HG03064 (cell line): ENCODE results near the gene REC114.
"Not testable (repeated sequence)": the region's sequence is repeated elsewhere in the genome, so short reads cannot be mapped to it uniquely, and the experiment has no call there.

Source experiments
- ATAC-seq: cut with Tn5 transposase; IDR thresholded peaks from one replicate; pipeline ENCODE4 v1.9.1; 2021; ENCODE audit warnings: low read depth; ENCODE audit not compliant: unreplicated experiment

The REC114 gene

DNA sequence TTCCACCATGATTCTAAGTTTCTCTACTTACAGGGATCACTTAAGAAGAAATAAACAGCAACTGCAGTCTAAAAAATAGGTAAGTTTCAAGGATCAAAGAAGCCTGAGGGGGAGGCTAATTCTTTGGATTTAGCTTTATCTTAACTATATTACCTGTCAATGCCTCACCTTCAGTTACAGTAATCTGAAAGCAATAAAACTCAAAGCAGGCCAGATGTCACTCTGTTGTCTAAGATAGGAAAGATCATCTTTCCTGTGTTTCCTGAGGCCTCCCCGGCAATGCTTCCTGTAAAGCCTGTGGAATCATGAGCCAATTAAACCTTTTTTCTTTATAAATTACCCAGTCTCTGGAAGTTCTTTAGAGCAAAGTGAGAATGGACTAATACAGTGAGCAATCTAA is 130.1 kb downstream of the REC114 start:
- ATAC-seq = no peak

DNA sequence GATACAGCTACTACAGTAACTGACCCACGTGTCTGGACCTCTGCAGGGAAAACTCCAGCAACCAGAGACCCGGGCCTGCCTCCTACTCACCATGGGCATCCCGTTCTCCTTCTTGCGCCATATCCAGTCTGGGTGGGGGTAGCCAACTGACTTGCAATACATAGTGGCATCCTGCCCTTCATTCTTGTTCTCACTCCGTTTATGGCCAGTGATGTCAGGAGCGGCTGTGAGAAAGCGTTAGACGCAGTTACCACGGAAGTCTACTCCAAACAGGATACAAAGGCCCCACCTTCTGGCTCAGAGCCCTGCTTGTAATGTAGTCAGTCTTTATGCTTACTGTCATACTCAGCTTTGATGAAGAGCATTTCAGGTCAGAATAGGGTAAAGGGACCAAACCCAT is 130.6 kb downstream of the REC114 start:
- no peak for ATAC-seq

DNA sequence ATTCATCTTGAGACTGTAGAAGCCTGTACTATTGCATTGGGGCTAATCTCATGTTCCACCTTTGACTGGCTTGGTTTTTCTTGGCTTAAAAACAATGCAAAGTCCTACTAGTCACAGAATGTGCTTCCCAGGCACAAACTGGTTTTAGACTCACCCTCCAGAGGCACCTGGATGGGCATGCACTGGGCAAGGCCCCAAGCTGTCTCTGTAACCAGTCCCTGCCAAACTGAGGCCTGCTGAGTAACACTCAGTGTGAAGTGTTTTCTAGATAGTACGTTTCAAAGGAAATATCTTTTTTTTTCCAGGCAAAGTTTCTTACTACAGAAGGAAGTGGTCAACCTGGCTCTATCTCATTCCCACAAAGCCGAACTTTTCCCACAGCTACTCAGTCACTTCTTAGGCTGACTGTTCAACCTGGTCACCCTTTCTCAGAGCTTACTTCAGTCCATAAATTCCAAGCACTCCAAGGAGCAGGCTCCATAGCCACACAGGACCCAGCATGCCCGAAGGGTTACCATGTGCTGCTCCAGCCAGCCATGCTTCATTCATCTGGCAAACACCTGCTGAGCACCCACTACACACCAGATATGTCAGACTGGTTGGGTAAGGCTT is 132.8 kb downstream of the REC114 start:
- no peak for ATAC-seq

DNA sequence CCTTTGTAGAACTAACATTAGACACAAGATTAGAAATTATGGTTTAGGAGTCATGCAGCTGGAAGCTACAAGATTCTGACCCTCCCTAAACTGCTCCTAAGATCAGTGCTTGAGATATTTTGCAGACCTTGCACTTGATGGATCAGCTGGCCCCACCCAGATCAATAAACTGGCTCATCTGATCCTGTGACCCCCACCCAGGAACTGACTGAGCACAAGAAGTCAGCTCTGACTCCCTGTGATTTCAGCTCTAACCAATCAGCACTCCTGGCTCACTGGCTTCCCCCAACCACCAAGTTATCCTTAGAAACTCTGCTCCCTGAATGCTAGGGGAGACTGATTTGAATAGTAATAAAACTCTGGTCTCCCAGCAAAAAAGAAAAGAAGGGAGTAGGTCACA is 134.6 kb downstream of the REC114 start:
- not testable (repeated sequence) for ATAC-seq

DNA sequence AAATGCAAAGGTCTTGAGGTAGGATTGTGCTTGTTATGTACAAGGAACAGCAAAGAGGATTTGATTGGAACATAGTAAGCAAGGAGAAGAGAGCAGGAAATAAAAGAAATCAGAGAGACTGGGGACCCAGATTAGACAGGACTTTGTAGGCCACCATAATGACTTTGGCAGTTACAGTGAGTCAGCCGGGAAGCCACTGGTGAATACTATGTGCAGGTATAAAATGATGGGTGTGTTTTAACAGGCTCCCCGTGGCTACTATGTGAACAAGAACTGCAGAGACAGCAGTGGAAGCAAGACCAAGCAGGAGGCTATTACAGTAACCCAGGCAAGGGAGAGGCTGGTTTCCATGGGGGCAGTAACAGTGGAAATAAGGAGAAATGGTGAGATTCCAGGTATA is 135.1 kb downstream of the REC114 start:
- no peak for ATAC-seq

DNA sequence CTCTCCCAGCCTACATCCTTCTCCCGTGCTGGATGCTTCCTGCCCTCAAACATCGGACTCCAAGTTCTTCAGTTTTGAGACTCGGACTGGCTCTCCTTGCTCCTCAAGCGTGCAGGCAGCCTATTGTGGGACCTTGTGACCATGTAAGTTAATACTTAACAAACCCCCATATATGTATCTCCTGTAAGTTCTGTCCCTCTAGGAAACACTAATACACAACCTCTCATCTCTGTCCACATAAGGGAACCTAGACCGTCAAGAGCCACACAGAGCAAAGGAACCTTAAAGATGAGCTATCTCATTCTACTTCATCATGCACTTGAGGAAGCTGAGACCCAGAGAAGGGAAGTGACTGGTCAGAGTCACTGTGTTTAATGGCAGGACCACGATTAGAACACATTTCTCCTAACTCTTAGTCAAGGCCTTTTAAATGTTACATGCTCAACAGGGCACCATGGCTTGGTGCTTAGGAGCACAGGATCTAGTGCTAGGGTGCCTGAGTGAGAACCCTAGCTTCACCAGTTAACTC is 140.0 kb downstream of the REC114 start:
- ATAC-seq = no peak

DNA sequence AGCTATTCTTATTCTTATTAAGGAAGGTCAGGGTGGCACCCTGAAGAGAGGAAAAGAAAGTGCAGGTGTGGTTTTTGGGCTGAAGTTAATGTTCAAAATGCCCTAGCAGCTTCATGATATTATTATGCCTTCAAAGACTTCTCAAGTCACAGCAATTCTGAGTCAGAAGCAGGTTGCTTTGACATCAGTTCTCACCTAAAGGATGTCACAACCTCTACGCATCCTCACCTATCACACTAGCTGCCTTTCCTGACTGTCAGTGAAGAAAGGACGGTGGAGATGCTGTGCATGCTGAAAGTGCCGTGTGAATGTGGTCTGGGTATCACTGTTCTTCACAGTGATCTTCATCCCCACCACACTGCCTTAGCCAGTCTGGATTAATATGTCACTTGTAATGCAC is 140.6 kb downstream of the REC114 start:
- ATAC-seq = no peak

DNA sequence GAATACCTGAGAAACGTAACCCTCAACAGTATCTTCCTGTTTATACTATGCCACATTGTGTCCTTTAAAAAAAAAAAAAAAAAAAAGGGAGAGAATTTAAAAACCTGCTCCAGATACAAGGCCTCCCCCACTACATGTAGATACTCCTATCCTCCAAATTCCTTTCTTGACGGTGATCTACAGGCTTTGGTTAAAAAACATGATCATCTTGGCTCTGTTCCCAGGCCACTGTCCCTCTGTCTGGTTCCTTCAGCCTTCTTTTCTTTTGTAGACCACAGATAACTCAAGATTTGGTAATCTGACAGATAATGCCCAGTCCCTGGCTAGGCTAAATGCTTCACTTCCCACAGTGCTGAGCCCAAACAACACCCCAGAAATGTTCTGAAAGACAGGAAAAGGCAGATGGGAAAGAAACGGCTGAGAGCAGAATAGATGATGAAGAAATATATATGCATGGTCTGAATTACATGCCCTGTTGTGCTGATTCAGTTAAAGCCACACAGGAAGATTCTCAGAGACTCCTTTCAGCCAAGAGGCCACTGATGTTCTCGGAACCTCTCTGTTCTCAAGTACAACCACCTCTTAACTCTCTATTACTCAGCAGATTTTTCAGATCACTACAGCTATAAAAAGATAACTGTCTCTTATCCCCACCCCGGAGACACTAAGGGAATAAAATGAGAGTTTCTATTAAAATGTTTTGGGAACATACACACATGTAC is 141.9 kb downstream of the REC114 start:
- ATAC-seq = no peak

DNA sequence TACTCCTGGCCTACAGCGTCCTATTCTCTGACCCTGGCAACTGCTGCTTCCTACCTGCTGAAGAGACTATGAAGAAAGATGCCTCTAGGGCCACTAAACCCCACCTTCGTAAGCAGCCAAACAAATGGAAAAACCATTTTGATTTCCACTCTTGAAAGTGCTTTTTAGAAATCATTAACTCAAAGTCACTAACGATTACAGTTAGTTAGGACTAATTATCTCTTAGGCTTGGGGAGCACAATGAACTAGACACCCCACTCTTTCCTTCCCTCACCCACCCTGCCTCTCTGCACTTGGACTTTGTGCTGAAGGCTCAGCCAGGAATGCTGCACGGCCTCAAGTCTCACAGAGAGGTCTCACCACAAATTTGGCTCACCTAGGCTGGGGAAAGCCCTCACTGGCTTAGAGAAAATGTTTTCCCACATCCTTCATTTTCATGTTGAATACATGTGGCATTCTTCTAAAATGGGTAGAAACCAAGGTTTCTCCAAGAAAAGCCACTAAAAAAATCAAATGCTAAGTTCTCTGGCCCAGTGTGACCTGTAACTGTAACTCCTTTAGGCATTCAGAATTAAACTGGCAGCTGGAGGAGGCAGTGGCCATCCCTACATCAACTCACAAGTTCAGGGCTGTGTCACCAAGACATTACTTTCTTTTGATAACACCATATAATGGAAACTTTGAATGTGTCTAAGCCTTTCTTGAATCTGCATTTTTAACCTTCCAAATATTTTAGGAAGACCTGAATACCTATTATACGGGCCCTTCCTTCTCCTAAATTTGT is 143.1 kb downstream of the REC114 start:
- no peak for ATAC-seq

DNA sequence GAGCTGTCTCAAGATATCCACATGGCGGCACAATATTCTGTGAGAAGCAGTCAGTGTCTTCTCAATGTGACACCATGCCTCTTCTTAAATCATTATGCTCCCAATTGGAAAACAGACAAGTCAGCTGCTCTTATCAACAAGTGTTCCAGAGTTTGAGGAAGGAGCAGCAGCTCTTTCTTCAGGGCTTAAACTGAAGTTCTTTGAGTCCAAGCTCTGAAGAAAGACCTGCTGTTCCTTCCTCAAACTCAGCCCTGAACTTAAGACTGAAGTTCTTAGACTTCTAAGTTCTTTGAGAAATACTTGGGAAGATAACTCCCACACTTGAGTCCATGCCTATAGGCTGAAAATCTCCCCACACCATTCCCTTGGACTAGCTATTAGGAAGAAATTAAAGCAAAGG is 146.8 kb downstream of the REC114 start:
- no peak for ATAC-seq

DNA sequence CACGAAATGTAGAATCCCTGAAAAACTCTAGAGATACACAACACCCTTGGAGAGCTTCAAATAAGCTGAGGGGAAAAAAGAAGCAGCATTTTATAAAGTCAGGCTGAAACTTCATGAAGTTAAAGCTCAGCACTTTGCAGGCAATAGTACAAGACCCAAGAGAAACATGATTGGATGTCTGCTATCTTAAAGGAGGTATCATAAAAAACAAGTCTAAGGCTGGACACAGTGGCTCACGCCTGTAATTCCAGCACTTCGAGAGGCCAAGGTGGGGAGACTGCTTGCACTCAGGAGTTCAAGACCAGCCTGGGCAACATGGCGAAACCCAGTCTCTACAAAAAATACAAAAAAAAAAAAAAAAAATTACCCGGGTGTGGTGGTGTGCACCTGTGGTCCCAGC is 147.3 kb downstream of the REC114 start:
- no peak for ATAC-seq

DNA sequence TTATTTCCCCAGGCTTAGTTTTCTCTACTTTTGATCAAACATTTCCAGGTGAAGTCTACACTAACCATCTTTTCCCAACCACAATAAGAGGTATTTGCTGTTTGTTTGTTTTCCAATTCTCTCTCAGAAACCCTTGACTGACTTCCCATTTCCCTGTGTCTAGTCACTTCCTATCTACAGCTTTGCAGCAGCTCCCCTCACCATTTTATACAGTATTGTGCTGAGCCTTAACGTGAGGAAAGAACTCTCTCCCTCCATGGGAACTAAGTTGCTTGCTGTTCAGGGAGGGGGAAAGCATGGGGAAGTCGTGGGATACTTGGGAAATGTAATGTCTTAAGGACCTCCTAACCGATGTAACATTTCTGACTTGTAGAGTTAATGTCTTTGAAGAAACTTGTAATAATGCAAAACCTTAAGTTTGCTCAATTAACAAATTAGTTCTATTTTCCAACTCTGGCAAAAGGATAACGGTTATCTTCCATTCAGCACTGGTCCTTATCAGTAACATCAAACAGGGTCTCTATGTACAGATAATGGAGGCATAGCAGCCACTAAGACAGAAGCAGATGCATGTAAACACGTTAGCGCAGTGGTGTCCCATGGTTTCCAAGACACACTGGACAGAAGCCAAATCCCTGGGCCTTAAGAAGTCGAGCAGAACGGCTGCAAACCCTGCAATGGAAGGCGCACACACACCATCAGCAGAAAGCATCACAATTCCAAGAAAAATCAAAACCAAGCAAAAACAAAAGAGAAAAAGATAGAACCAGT is 150.5 kb downstream of the REC114 start:
- no peak for ATAC-seq

DNA sequence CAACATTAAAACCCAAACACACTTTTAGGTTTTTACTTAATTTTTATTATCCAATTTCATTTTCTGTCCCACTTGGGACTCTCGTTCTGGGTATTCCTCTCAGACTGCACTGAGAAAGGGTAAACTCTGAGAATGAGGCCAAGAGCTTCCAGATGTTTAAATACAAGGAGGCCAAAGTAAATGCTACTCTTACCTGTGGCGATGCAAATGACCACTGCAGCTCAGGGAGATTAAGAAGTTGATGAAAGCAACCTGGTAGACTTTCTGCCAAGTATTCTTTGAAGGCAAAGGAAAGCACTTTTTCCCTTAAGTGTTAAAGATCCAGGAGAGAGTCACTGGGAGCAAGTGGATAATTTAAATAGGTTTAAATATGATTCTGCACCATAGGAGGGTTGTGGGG is 151.1 kb downstream of the REC114 start:
- ATAC-seq = no peak

DNA sequence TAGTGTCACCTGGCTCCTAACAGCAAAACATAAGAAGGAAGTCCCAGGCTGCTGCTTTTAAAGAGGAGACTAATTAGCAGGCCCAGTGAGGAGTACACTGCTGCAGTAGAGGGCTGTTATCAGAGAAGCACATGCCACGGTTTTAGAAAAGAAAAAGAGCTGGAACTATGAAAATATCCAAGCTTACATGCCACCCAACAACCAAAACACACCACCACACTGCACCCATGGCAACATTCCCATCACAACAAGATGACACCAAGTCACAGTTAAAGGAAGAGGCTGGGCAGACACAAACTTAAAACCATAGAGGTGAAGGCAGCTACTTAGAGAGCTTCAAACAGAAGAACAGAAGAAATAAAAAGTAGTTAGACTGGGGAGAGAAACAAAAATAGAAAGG is 153.2 kb downstream of the REC114 start:
- no peak for ATAC-seq

DNA sequence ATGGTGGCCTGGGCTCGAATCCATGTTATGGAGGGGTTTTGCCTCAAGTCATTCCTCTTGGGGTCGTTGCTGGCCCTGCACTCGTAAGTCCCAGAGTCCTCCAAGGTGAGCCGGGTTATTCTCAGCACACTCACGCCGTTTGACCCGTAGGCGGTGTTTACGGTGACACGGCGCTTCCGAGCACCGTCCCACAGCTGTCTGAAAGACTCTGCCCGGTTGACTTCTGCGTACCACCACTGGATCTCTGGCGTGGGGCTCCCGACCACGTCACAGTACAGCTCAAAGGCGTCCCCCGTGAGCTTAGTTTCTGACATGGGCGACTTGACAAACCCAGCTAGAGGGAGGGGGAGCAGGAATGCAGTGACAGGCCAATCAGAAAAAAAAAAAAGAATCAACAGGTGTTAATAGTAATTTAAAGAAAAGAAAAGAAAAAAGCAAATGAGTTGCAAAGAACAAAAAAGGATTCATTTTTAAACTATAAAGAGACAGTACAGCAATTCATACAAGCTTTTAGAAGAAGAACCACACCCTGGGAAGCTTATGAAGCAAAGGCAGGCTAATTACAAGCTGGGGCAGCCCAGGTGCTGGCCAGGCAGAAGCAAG is 154.2 kb downstream of the REC114 start:
- no peak for ATAC-seq

DNA sequence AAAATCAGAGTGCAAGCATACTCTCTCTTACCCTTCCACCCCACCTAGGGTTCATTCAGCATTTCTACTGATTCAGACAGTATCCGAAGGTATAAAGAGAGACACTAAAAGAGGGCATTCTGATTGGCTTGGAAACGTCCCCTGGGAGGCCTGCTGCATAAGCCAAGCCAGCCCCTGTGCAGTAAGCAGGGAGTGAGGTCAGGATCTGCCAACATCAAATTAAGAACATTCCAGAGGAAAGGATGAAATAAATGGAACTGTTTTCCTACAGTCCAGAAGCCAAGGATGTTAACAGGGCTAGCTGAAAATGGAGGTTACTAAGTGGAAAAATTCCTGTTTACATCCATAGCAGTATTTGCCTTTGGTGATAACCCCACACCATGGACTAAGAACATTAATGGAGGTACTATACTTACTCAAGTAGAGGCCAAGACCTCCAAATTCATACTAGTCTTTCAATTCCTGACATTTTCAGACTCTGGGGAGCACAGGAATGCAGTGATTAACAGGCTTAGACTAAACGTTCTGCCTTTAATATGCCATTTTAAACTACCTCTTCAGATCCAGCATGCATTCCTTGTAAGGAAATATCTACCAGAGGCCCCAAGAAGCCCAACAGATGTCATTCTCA is 155.7 kb downstream of the REC114 start:
- no peak for ATAC-seq

DNA sequence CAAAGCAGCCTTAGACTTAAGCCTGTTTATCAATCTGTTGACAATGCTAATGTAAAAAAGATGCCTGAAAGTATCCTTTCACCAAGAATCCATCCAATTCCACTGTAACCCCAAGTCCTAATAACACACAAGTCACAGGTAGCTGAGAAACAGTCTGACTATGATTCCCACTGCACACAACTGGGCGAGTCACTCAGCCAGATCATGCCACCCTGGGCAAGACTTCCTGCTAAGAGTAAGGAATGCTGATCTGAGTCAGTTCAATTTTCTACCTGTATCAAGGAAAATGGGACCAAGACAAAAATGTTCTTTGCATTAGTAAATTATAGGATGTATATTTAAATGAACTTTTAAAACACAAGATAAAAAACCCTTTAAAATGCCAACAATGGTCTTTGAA is 157.0 kb downstream of the REC114 start:
- no peak for ATAC-seq

DNA sequence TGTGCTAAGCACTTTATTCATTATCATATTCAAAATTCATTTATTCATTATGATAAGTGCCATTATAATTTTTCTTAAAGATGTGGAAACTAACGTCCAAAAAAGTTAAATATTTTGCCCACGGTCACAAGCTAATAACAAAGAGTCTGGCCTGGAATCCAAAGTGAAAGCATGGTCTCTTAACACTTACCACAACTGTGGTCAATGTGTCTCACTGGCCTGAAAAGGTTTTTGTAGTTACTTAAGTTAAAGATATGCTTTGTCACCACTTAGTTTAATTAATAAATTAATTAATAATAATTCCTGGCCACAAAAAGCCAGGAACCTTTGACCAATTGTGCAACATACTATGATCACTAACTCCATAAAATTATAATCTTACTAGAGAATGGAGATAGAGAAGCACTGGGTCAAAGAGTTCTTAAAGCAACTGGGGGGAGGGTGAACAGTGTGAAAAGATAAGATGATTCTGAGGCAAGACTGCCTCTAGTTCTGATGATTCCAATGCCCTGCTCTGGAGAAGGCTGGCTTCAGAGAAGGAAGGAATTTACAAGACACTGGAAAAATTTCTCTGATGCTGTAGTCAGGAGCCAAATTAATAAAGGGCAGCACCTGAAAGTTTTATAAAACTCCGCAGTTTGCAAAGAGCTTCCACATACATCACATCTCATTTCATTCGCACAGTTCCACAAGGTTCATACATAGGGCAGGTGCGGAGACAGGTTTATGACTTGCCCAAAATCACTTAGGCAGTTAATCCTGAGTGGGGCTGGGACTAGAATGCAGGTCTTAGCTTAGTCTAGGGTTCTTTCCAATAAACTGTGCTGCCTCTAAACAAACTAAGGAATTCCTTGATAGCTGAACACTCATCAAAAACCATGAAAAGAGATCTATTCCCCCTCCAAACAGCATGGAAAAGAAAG is 157.7 kb downstream of the REC114 start:
- no peak for ATAC-seq
